PC-9 (cell line): ENCODE results near the gene COPB1. TPM values are rescaled to one million over a fixed set of nuclear protein-coding genes. Genes with fewer than 3 reads are reported as not detected.

ENCODE experiments used
- BruUV-seq: library from RNA; stranded (reverse); fragments of 400-500 nt; replicated peaks from 2 replicates; lab custom pipeline; 2021; lab: Mats Ljungman, UMichigan
- CTCF ChIA-PET: fragments of 300-600 bp; sonication (Branson Sonifier 250); formaldehyde crosslinking; loops from one replicate; lab custom pipeline; 2022; ENCODE audit warnings: antibody characterized with exemption; lab: Charles Lee
- POLR2A ChIA-PET: fragments of 300-600 bp; sonication (Branson Sonifier 250); formaldehyde crosslinking; loops from one replicate; lab custom pipeline; 2022; ENCODE audit warnings: antibody characterized with exemption; ENCODE audit not compliant: unreplicated experiment; lab: Charles Lee
- DNase-seq, 2 experiments: peaks; one replicate each; pipeline versions ENCODE4 v3.0.0 to v3.0.0-alpha.2; 2015 to 2022; ENCODE audit warnings: mixed read lengths in 1 of 2
- H2AFZ ChIP-seq: fragments of 200-600 bp; sonication (generic); 2 replicates; pipeline ENCODE4 v1.8.1; 2017; ENCODE audit warnings: antibody characterized with exemption
- H3F3A ChIP-seq: fragments of 200-600 bp; sonication (generic); 2 replicates; pipeline ENCODE4 v1.8.1; 2017; ENCODE audit warnings: antibody characterized with exemption, mild to moderate bottlenecking, low read depth; ENCODE audit not compliant: insufficient read depth
- H3K27ac ChIP-seq: fragments of 200-600 bp; sonication (generic); 2 replicates; pipeline ENCODE4 v1.6.1; 2016; ENCODE audit warnings: mixed run types
- H3K27me3 ChIP-seq: fragments of 200-600 bp; sonication (generic); 2 replicates; pipeline ENCODE4 v1.6.1; 2016; ENCODE audit warnings: low read depth, mixed run types; ENCODE audit not compliant: insufficient read depth
- H3K36me3 ChIP-seq: fragments of 200-600 bp; sonication (generic); 2 replicates; pipeline ENCODE4 v1.6.1; 2016; ENCODE audit warnings: low read depth, mixed run types
- H3K4me1 ChIP-seq: fragments of 200-600 bp; sonication (generic); replicated peaks from 2 replicates; pipeline ENCODE4 v1.6.1; 2016; ENCODE audit warnings: mixed run types; ENCODE audit not compliant: insufficient read depth
- H3K4me2 ChIP-seq: fragments of 200-600 bp; sonication (generic); 2 replicates; pipeline ENCODE4 v1.6.1; 2017; ENCODE audit warnings: mixed run types
- H3K4me3 ChIP-seq: fragments of 200-600 bp; sonication (generic); 2 replicates; pipeline ENCODE4 v1.6.1; 2016; ENCODE audit warnings: mixed run types
- H3K79me2 ChIP-seq: fragments of 200-600 bp; sonication (generic); 2 replicates; pipeline ENCODE4 v1.6.1; 2017; ENCODE audit warnings: low read depth, mixed run types
- H3K9me2 ChIP-seq: fragments of 200-600 bp; sonication (generic); 2 replicates; pipeline ENCODE4 v1.8.1; 2017; ENCODE audit warnings: mild to moderate bottlenecking; ENCODE audit not compliant: insufficient read depth
- H3K9me3 ChIP-seq: fragments of 200-600 bp; sonication (generic); 2 replicates; pipeline ENCODE4 v1.8.1; 2016; ENCODE audit warnings: low read depth; ENCODE audit not compliant: insufficient read depth
- H4K20me1 ChIP-seq: fragments of 200-600 bp; sonication (generic); 2 replicates; pipeline ENCODE4 v1.8.1; 2017; ENCODE audit not compliant: insufficient read depth
- EZH2 ChIP-seq: fragments of 200-600 bp; sonication (generic); IDR thresholded peaks from 2 replicates; pipeline ENCODE4 v1.8.0; 2017; ENCODE audit warnings: antibody characterized with exemption, low read depth
- intact Hi-C: fragments of 100-400 bp; cut with micrococcal nuclease; formaldehyde crosslinking; loops from one replicate; pipeline ENCODE4 v1.10.0; 2022; ENCODE audit not compliant: unreplicated experiment
- total RNA-seq: library from RNA; stranded (reverse); gene quantifications from 2 replicates; pipeline ENCODE4 v1.2.3, GENCODE V29; 2021
- TF ChIP-seq, protein P1 (sequence below): fragments of 200-600 bp; sonication (generic); conservative IDR thresholded peaks from 2 replicates; pipeline ENCODE4 v1.6.1; 2017; ENCODE audit warnings: mixed run types, antibody characterized with exemption, mild to moderate bottlenecking, moderate library complexity

COPB1 gene
- total RNA-seq, 1 experiment from 2014 or later: 82.8 TPM

DNA sequence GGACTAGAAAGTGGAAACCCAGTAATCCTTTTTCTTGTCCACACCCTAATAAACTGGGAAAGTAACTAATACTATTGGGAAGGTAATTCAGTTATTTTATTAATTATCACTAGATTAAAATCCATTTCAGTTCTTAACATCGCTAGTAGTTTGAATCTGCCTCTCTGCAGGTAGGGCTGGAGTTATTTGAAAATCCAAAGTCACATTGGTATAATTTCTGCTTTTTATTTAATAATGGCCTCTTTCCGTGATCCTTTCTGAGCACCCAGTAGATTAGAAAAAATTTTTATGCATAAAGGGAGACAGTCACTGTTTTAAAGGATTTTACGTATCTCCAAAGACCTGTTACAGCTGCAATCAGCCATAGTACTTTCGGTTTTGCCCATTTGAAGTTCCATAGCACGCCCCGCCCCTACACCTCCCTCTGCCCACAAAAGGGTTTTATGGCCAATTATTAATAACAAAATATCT is 605 bp upstream of the COPB1 start:
- CTCF ChIA-PET: no interaction called here

DNA sequence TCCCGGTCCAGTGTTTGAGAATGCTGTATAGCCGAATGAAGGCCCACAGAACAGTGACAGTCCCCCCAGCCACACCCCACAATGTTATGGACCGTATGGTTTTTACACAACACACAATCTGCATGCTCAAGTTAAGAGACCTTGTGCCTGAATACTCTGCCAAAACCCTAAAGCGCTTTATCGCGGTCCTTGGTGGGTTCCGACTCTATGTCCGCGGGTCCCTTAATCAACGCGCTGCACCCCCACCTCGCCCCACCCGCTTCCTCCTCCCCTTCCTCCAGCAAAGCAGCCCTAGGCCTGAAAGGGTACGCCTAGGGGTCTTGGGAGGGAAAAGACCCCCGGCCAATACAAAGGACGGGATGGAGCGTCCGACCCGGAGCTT is 442 bp downstream of the COPB1 start:
- CTCF ChIA-PET: interaction anchor here (0.7 kb wide), 1 partner anchor 616 kb away, joined by 3 read pairs; no protein-coding TSS in a partner anchor

More for the DNA sequence above, 605 bp upstream of the COPB1 start:
- peak overlapping the region; percentile 58 for H3K27ac ChIP-seq
- TF ChIP-seq, protein P1, sequence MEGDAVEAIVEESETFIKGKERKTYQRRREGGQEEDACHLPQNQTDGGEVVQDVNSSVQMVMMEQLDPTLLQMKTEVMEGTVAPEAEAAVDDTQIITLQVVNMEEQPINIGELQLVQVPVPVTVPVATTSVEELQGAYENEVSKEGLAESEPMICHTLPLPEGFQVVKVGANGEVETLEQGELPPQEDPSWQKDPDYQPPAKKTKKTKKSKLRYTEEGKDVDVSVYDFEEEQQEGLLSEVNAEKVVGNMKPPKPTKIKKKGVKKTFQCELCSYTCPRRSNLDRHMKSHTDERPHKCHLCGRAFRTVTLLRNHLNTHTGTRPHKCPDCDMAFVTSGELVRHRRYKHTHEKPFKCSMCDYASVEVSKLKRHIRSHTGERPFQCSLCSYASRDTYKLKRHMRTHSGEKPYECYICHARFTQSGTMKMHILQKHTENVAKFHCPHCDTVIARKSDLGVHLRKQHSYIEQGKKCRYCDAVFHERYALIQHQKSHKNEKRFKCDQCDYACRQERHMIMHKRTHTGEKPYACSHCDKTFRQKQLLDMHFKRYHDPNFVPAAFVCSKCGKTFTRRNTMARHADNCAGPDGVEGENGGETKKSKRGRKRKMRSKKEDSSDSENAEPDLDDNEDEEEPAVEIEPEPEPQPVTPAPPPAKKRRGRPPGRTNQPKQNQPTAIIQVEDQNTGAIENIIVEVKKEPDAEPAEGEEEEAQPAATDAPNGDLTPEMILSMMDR: no peak
- TF ChIP-seq EZH2: no peak
- peak overlapping the region; percentile 88 for H2AFZ ChIP-seq
- peak overlapping the region; percentile 100 for H3K4me2 ChIP-seq
- H3K9me2 ChIP-seq: no peaks in the 10 kb centered on the region
- intact Hi-C loops: loop anchor here (2.0 kb wide), 1 partner anchor 21 kb away; the partner anchor contains the start of gene PSMA1
- peaks cover 19% of the 10 kb centered on the region; the same call in 1 of the 2 replicates for H3F3A ChIP-seq
- no peaks in the 10 kb centered on the region for H3K27me3 ChIP-seq
- no peaks in the 10 kb centered on the region for H3K9me3 ChIP-seq
- peaks cover 37% of the 10 kb centered on the region for H3K79me2 ChIP-seq
- POLR2A ChIA-PET: interaction anchor here (0.5 to 0.9 kb wide), 3 partner anchors 12 to 229 kb away, joined by 3 to 6 read pairs (median 3); no protein-coding TSS in a partner anchor
- peak; percentile 18 to 42 for DNase-seq
- H3K4me1 ChIP-seq: peaks cover 11% of the 10 kb centered on the region; the same call in 1 of the 2 replicates
- no TSS peak for BruUV-seq
- H3K36me3 ChIP-seq: no peaks in the 10 kb centered on the region
- H3K4me3 ChIP-seq: peak overlapping the region; percentile 69
- H4K20me1 ChIP-seq: peaks cover 3% of the 10 kb centered on the region; the same call in 1 of the 2 replicates

DNA sequence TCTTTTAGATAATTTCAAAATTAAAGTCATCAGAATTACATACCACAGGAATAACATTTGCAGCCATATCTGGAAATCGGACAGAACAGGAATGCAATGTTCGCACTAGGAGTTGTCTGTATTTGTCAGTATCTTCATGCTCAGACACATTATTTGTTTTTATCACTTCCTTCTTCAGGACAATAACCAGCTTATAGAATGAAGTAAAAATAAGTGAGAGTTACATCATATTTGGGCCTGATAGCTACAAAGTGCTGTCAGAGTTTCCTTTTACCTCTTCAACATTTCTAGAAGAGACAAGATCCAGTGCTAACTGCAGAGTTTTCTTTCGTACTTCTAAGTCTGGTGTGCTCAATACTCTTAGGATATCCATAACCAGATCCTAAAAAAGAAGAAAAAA is 18.9 kb downstream of the COPB1 start:
- no peaks in the 10 kb centered on the region for H3K9me2 ChIP-seq
- BruUV-seq: no TSS peak
- no peaks in the 10 kb centered on the region for H3K79me2 ChIP-seq
- intact Hi-C loops: no loop called here
- H3K27me3 ChIP-seq: no peaks in the 10 kb centered on the region
- H3K9me3 ChIP-seq: no peaks in the 10 kb centered on the region
- CTCF ChIA-PET: no interaction called here
- peaks cover 36% of the 10 kb centered on the region for H3K36me3 ChIP-seq
- H3K27ac ChIP-seq: peak overlapping the region; percentile 77
- no peaks in the 10 kb centered on the region for H4K20me1 ChIP-seq
- peak overlapping the region; percentile 16; the same call in 1 of the 2 replicates for H3K4me2 ChIP-seq
- no peak for DNase-seq
- H3K4me1 ChIP-seq: 0 out of 2 replicates have a peak, but pooled peaks cover 7% of the 10 kb centered on the region
- POLR2A ChIA-PET: no interaction called here
- no peak for TF ChIP-seq EZH2
- TF ChIP-seq, protein P1: no peak
- no peak overlapping the region for H3K4me3 ChIP-seq
- peaks cover 8% of the 10 kb centered on the region; the same call in 1 of the 2 replicates for H3F3A ChIP-seq
- H2AFZ ChIP-seq: no peak overlapping the region

More for the DNA sequence above, 442 bp downstream of the COPB1 start:
- H2AFZ ChIP-seq: no peak overlapping the region
- no peak overlapping the region for H3K27ac ChIP-seq
- BruUV-seq: no TSS peak
- peak overlapping the region; percentile 87 for H3K4me2 ChIP-seq
- TF ChIP-seq, protein P1: no peak
- TF ChIP-seq EZH2: no peak
- H3K36me3 ChIP-seq: 0 out of 2 replicates have a peak, but pooled peaks cover 6% of the 10 kb centered on the region
- intact Hi-C loops: no loop called here
- H3K4me1 ChIP-seq: peaks cover 11% of the 10 kb centered on the region; the same call in 1 of the 2 replicates
- H4K20me1 ChIP-seq: peaks cover 3% of the 10 kb centered on the region; the same call in 1 of the 2 replicates
- POLR2A ChIA-PET: no interaction called here
- H3K9me2 ChIP-seq: no peaks in the 10 kb centered on the region
- peaks cover 12% of the 10 kb centered on the region; the same call in 1 of the 2 replicates for H3F3A ChIP-seq
- H3K4me3 ChIP-seq: peak overlapping the region; percentile 69
- peaks cover 37% of the 10 kb centered on the region for H3K79me2 ChIP-seq
- H3K9me3 ChIP-seq: no peaks in the 10 kb centered on the region
- DNase-seq: no peak
- H3K27me3 ChIP-seq: no peaks in the 10 kb centered on the region
